LNCAP (cell line): Measurements from ENCODE around the gene AQR.

Source experiments
- CTCF ChIP-seq: fragments of 450-650 bp; IDR thresholded peaks from 2 replicates; pipeline ENCODE4 v1.5.1; 2017; ENCODE audit warnings: mild to moderate bottlenecking

AQR gene

DNA sequence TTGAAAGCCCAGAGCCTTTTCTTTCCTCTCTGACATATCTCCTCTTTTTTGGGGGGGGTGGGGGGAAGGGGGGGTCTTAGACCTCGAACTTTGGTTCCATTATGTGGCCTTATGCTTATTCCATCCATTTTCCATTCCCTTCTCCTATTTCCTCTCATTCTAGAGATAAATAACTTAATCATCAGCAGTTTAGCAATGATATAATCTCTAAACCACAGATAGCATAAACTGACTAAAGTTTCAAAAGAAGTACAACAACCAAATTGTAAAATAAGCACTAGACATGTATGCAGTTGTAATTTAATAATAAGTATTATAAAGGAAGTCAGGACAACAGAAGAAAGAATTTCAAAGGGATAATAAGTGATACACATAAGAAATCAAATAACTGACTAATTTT is 64.5 kb downstream of the AQR start:
- no peak for TF ChIP-seq CTCF

DNA sequence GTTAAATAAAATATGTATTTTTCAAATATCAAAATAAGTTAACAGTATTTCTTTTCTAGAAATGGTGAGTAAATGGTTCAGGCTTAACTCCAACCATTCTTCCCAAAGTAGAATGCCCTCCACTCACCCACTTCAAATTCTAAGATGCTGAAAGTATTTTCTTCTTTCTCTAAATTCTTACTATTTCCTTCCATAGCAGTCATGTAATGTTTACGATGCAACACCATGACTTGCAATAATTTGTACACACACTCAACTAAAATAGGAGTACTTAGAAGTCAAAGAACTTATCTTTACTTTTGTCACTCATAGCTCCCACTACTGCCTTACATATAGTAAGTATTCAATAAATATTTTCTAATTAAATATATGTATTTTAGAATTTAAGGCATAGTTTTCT is 65.0 kb downstream of the AQR start:
- TF ChIP-seq CTCF = no peak

DNA sequence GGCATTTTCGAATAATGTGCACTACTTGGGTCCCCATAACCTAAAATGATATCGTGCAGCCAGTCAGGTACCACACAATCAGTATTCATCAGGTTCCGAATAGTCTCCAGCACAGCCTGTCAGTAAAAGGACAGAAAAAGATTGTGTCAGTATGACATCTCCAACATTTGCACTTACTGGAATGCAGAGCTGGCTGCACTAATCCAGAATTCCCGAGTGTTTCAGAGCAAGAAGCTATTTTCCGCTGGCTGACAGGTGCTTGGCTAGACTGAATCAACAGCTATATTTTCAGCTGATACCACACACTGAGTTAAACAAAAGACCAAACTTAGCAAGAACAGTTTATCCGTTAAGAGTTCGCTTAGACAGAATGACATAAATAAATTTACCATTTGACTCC is 68.8 kb downstream of the AQR start:
- TF ChIP-seq CTCF = no peak

GRCh38 chr15:34896183-34896582 is 73.4 kb downstream of the AQR start:
- TF ChIP-seq CTCF = no peak

- no peak for TF ChIP-seq CTCF
These were observed 75.6 kb downstream of the AQR start for GRCh38 chr15:34893967-34894366.

DNA sequence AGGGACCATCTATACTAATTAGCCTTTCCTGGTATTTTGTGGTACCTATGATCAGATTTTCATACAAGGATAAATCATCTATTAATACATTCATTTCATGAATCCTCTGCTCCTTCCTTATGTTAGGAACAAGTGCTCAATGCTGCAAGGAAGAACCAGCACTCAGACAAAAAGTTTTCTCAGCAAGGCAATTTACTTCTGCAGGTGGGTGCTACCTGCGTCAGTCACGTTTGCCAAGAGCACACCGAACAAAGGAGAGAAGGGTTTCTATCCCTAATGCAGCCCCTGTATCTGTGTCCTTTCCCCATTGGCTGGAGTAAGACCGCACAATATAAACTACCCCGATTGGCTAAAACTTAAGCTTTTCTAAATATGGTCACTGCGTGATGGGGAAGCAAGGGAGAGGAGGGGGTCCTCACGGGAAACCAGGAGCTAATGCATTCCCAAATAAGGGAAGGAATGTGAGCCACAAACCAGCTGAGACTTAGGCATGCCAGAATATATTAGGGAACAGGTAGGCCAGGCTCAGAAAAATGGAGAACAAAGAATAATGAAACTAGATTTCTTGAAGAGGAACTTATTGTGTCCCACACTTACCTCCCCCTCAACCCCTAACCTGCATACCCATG is 76.5 kb downstream of the AQR start:
- TF ChIP-seq CTCF = no peak

DNA sequence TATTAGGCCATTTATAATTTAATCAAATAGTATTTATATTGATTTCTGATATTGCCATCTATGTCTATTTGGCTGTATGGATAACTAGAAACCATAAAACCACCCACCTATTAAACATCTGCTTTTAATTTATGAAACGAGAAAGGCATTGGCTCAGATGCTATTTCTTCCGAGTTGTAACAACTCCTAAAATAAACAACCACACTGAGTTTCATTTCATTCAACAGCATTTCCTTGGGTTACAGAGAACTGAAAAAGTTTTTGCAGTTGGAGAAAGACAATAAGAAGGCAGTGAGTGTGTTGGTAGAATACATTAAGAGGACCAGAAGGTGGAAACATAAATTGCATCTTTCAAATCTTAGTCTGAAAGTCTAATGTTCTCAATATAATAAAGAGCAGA is 79.1 kb downstream of the AQR start:
- no peak for TF ChIP-seq CTCF

- no peak for TF ChIP-seq CTCF
These were observed 80.1 kb downstream of the AQR start for GRCh38 chr15:34889476-34889875.
